ENCODE results near the gene LPXN.

DNA sequence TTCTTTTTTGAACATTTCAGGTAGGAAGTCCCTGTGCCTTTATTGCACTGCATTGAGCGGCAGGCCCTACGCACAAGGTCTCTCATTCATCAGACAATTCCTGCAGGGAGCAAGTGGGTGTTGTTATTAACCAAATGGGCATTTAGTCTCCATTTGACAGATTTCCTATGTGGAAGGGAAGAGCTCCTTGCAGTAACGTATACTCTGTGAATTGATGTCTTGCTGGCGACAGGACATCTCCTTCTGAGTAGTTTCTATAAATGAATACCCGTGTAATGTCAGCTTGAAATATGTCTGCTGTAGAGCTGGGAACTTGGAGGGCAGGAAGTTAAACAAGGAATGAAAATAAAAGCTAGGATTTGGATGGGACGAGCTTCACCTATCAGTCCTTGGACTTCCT, 71.4 kb downstream of the LPXN start:
- no peak for TF ChIP-seq POLR2AphosphoS5 (IDR thresholded peaks at IDR 0.05; ENCODE audit: low read depth, low read length)
- TF ChIP-seq CTCF (IDR thresholded peaks at IDR 0.05) = no peak
- TF ChIP-seq TCF7L2 (IDR thresholded peaks at IDR 0.05; ENCODE audit: low read depth, low read length) = no peak

Measured in Panc1 (cell line).